HG02852 (cell line): Measurements from ENCODE around the gene FAM3C.
"Not testable (repeated sequence)": the region's sequence is repeated elsewhere in the genome, so short reads cannot be mapped to it uniquely, and the experiment has no call there.

Experiments used
- ATAC-seq: cut with Tn5 transposase; IDR thresholded peaks from one replicate; pipeline ENCODE4 v1.9.1; 2021; ENCODE audit warnings: mild to moderate bottlenecking, moderate library complexity; ENCODE audit not compliant: unreplicated experiment

Gene FAM3C

GRCh38 chr7:121334875-121335648, 61.0 kb downstream of the FAM3C start:
- ATAC-seq = no peak

- no peak for ATAC-seq
Measured at GRCh38 chr7:121334376-121334775, 61.7 kb downstream of the FAM3C start.

- ATAC-seq = no peak
Measured at GRCh38 chr7:121331574-121331973, 64.5 kb downstream of the FAM3C start.

GRCh38 chr7:121331048-121331447, 65.1 kb downstream of the FAM3C start:
- no peak for ATAC-seq

GRCh38 chr7:121330053-121330833, 65.9 kb downstream of the FAM3C start:
- ATAC-seq = peak; percentile 38

GRCh38 chr7:121329191-121330052, 66.7 kb downstream of the FAM3C start:
- peak; percentile 57 for ATAC-seq

- ATAC-seq = no peak
Measured at GRCh38 chr7:121328508-121329190, 67.5 kb downstream of the FAM3C start, which contains the start of gene WNT16. TSS of gene WNT16 (plus strand) at chr7:121329000. CDS start at chr7:121329293, 293 bp downstream.

GRCh38 chr7:121327671-121328070, 68.4 kb downstream of the FAM3C start:
- no peak for ATAC-seq

GRCh38 chr7:121323515-121324302, 72.4 kb downstream of the FAM3C start:
- ATAC-seq = no peak

- no peak for ATAC-seq
Measured at GRCh38 chr7:121322460-121322859, 73.6 kb downstream of the FAM3C start.

- not testable (repeated sequence) for ATAC-seq
Measured at GRCh38 chr7:121315170-121315569, 80.9 kb downstream of the FAM3C start.

GRCh38 chr7:121313793-121314676, 82.1 kb downstream of the FAM3C start:
- ATAC-seq = peak; percentile 92

- no peak for ATAC-seq
Measured at GRCh38 chr7:121313220-121313792, 82.8 kb downstream of the FAM3C start.

GRCh38 chr7:121307021-121307574, 89.0 kb downstream of the FAM3C start:
- ATAC-seq = no peak

GRCh38 chr7:121306565-121306964, 89.5 kb downstream of the FAM3C start:
- no peak for ATAC-seq

GRCh38 chr7:121305109-121305508, 91.0 kb downstream of the FAM3C start:
- no peak for ATAC-seq

GRCh38 chr7:121304102-121304658, 91.9 kb downstream of the FAM3C start:
- no peak for ATAC-seq
